ENCODE results near the gene AXIN1.
"Not testable (repeated sequence)": the region's sequence is repeated elsewhere in the genome, so short reads cannot be mapped to it uniquely, and the experiment has no call there.

Gene AXIN1

GRCh38 chr16:396199-396598 is 43.7 kb upstream of the AXIN1 start:
- WGBS: 27% methylated on average over 3 of the region's 3 CpGs
- Histone ChIP-seq H3K9ac (ENCODE audit: low read depth, low read length) (peak overlapping the region; percentile 68), H3K4me3 (ENCODE audit: low read length) (peak overlapping the region; percentile 68), H3K36me3 (ENCODE audit: insufficient read depth, low read length) (peaks cover 22% of the 10 kb centered on the region), H3K27me3 (ENCODE audit: insufficient read depth, low read length) (no peaks in the 10 kb centered on the region), H3K27ac (ENCODE audit: low read depth, low read length) (peak overlapping the region; percentile 84; the same call in 1 of the 2 replicates), H3K4me1 (ENCODE audit: insufficient read depth, low read length) (peaks cover 14% of the 10 kb centered on the region), H3K9me3 (ENCODE audit: insufficient read depth, low read depth, low read length) (0 out of 2 replicates have a peak, but pooled peaks cover 4% of the 10 kb centered on the region)

- H3K27ac ChIP-seq (ENCODE audit: low read depth, low read length): no peak overlapping the region
- no peak overlapping the region for H3K9ac ChIP-seq (ENCODE audit: low read depth, low read length)
- H3K27me3 ChIP-seq (ENCODE audit: insufficient read depth, low read length): no peaks in the 10 kb centered on the region
- H3K4me3 ChIP-seq (ENCODE audit: low read length): no peak overlapping the region
- no peaks in the 10 kb centered on the region for H3K36me3 ChIP-seq (ENCODE audit: insufficient read depth, low read length)
- H3K9me3 ChIP-seq (ENCODE audit: insufficient read depth, low read depth, low read length): 0 out of 2 replicates have a peak, but pooled peaks cover 4% of the 10 kb centered on the region
- H3K4me1 ChIP-seq (ENCODE audit: insufficient read depth, low read length): peaks cover 6% of the 10 kb centered on the region; the same call in 1 of the 2 replicates
- WGBS: 94% methylated on average over 7 of the region's 7 CpGs
Measured at GRCh38 chr16:392450-393030, 40.0 kb upstream of the AXIN1 start.

- H3K4me3 ChIP-seq (ENCODE audit: low read length): no peak overlapping the region
- no peak overlapping the region for H3K27ac ChIP-seq (ENCODE audit: low read depth, low read length)
- 0 out of 2 replicates have a peak, but pooled peaks cover 4% of the 10 kb centered on the region for H3K9me3 ChIP-seq (ENCODE audit: insufficient read depth, low read depth, low read length)
- H3K9ac ChIP-seq (ENCODE audit: low read depth, low read length): no peak overlapping the region
- H3K36me3 ChIP-seq (ENCODE audit: insufficient read depth, low read length): no peaks in the 10 kb centered on the region
- 59% methylated on average over 7 of the region's 7 CpGs for WGBS
- H3K4me1 ChIP-seq (ENCODE audit: insufficient read depth, low read length): peaks cover 6% of the 10 kb centered on the region; the same call in 1 of the 2 replicates
- H3K27me3 ChIP-seq (ENCODE audit: insufficient read depth, low read length): no peaks in the 10 kb centered on the region
Measured at GRCh38 chr16:391885-392335, 39.4 kb upstream of the AXIN1 start.

- Histone ChIP-seq H3K4me3 (ENCODE audit: low read length) (no peak overlapping the region), H3K27me3 (ENCODE audit: insufficient read depth, low read length) (no peaks in the 10 kb centered on the region), H3K36me3 (ENCODE audit: insufficient read depth, low read length) (no peaks in the 10 kb centered on the region), H3K9ac (ENCODE audit: low read depth, low read length) (no peak overlapping the region), H3K9me3 (ENCODE audit: insufficient read depth, low read depth, low read length) (0 out of 2 replicates have a peak, but pooled peaks cover 4% of the 10 kb centered on the region), H3K4me1 (ENCODE audit: insufficient read depth, low read length) (peaks cover under 1% of the 10 kb centered on the region; the same call in 1 of the 2 replicates), H3K27ac (ENCODE audit: low read depth, low read length) (no peak overlapping the region)
- WGBS: 88% methylated on average over 10 of the region's 10 CpGs
Measured at GRCh38 chr16:389352-389751, 36.8 kb upstream of the AXIN1 start.

GRCh38 chr16:387761-388666 is 35.5 kb upstream of the AXIN1 start:
- H3K4me1 ChIP-seq (ENCODE audit: insufficient read depth, low read length): peaks cover 11% of the 10 kb centered on the region
- H3K9me3 ChIP-seq (ENCODE audit: insufficient read depth, low read depth, low read length); H3K4me3 ChIP-seq (ENCODE audit: low read length); H3K27me3 ChIP-seq (ENCODE audit: insufficient read depth, low read length); H3K9ac ChIP-seq (ENCODE audit: low read depth, low read length); H3K36me3 ChIP-seq (ENCODE audit: insufficient read depth, low read length); H3K27ac ChIP-seq (ENCODE audit: low read depth, low read length): not testable (repeated sequence)
- WGBS: 84% methylated on average over 18 of the region's 20 CpGs

GRCh38 chr16:386641-387156 is 34.2 kb upstream of the AXIN1 start:
- peaks cover 16% of the 10 kb centered on the region; the same call in 1 of the 2 replicates for H3K27me3 ChIP-seq (ENCODE audit: insufficient read depth, low read length)
- peaks cover 12% of the 10 kb centered on the region for H3K4me1 ChIP-seq (ENCODE audit: insufficient read depth, low read length)
- 87% methylated on average over 19 of the region's 19 CpGs for WGBS
- H3K9me3 ChIP-seq (ENCODE audit: insufficient read depth, low read depth, low read length): no peaks in the 10 kb centered on the region
- no peak overlapping the region for H3K4me3 ChIP-seq (ENCODE audit: low read length)
- H3K36me3 ChIP-seq (ENCODE audit: insufficient read depth, low read length): no peaks in the 10 kb centered on the region
- no peak overlapping the region for H3K9ac ChIP-seq (ENCODE audit: low read depth, low read length)
- no peak overlapping the region for H3K27ac ChIP-seq (ENCODE audit: low read depth, low read length)

- peaks cover 16% of the 10 kb centered on the region; the same call in 1 of the 2 replicates for H3K27me3 ChIP-seq (ENCODE audit: insufficient read depth, low read length)
- H3K9me3 ChIP-seq (ENCODE audit: insufficient read depth, low read depth, low read length): no peaks in the 10 kb centered on the region
- peak overlapping the region; percentile 40 for H3K9ac ChIP-seq (ENCODE audit: low read depth, low read length)
Measured at GRCh38 chr16:383326-384051, 31.0 kb upstream of the AXIN1 start.

GRCh38 chr16:381789-382717 is 29.5 kb upstream of the AXIN1 start, which contains the start of gene PGAP6:
Gene PGAP6, minus strand, starts transcription at chr16:381978. Its CDS starts 157 bp downstream, at chr16:381821.
- WGBS: under 1% methylated on average over 104 of the region's 123 CpGs

More at GRCh38 chr16:383326-384051, 31.0 kb upstream of the AXIN1 start:
- H3K4me3 ChIP-seq (ENCODE audit: low read length): peak overlapping the region; percentile 83
- WGBS: 2% methylated on average over 33 of the region's 33 CpGs
- peak overlapping the region; percentile 90 for H3K27ac ChIP-seq (ENCODE audit: low read depth, low read length)
- no peaks in the 10 kb centered on the region for H3K36me3 ChIP-seq (ENCODE audit: insufficient read depth, low read length)
- H3K4me1 ChIP-seq (ENCODE audit: insufficient read depth, low read length): peaks cover 18% of the 10 kb centered on the region

GRCh38 chr16:381012-381788 is 28.7 kb upstream of the AXIN1 start:
- WGBS: under 1% methylated on average over 73 of the region's 73 CpGs

More at GRCh38 chr16:381789-382717, 29.5 kb upstream of the AXIN1 start, which contains the start of gene PGAP6:
- H3K36me3 ChIP-seq (ENCODE audit: insufficient read depth, low read length): peaks cover 5% of the 10 kb centered on the region
- peaks cover 16% of the 10 kb centered on the region; the same call in 1 of the 2 replicates for H3K27me3 ChIP-seq (ENCODE audit: insufficient read depth, low read length)
- H3K9me3 ChIP-seq (ENCODE audit: insufficient read depth, low read depth, low read length): no peaks in the 10 kb centered on the region
- peak within 1 kb of the TSS; percentile 90 for H3K27ac ChIP-seq (ENCODE audit: low read depth, low read length)
- H3K9ac ChIP-seq (ENCODE audit: low read depth, low read length): peak within 1 kb of the TSS; percentile 77
- H3K4me3 ChIP-seq (ENCODE audit: low read length): peak within 1 kb of the TSS; percentile 90
- peaks cover 18% of the 10 kb centered on the region for H3K4me1 ChIP-seq (ENCODE audit: insufficient read depth, low read length)

More at GRCh38 chr16:381012-381788, 28.7 kb upstream of the AXIN1 start:
- Histone ChIP-seq H3K9ac (ENCODE audit: low read depth, low read length) (peak overlapping the region; percentile 66), H3K27me3 (ENCODE audit: insufficient read depth, low read length) (peaks cover 16% of the 10 kb centered on the region; the same call in 1 of the 2 replicates), H3K27ac (ENCODE audit: low read depth, low read length) (peak overlapping the region; percentile 71; the same call in 1 of the 2 replicates), H3K4me3 (ENCODE audit: low read length) (peak overlapping the region; percentile 90), H3K9me3 (ENCODE audit: insufficient read depth, low read depth, low read length) (no peaks in the 10 kb centered on the region), H3K4me1 (ENCODE audit: insufficient read depth, low read length) (peaks cover 18% of the 10 kb centered on the region), H3K36me3 (ENCODE audit: insufficient read depth, low read length) (peaks cover 14% of the 10 kb centered on the region)
